Activated T-cell treated with anti-CD3 and anti-CD28 coated beads for 24 hours (primary cell): ENCODE data around the gene PTPRE.

ENCODE experiments used
- DNase-seq: peaks from one replicate; pipeline ENCODE4 v3.0.0-alpha.2; 2020; ENCODE audit warnings: low read depth

PTPRE gene

GRCh38 chr10:128095753-128096469, 189.0 kb downstream of the PTPRE start:
- no peak for DNase-seq

GRCh38 chr10:128096486-128097199, 189.7 kb downstream of the PTPRE start:
- DNase-seq: no peak

- DNase-seq: no peak
Observed at GRCh38 chr10:128097783-128098182, 190.9 kb downstream of the PTPRE start.

- DNase-seq: no peak
Observed at GRCh38 chr10:128098631-128099030, 191.7 kb downstream of the PTPRE start.

GRCh38 chr10:128099901-128100300, 193.0 kb downstream of the PTPRE start:
- DNase-seq: no peak

- no peak for DNase-seq
Observed at GRCh38 chr10:128101901-128102300, 195.0 kb downstream of the PTPRE start.

- DNase-seq: no peak
Observed at GRCh38 chr10:128102480-128103228, 195.8 kb downstream of the PTPRE start.

GRCh38 chr10:128103229-128103714, 196.4 kb downstream of the PTPRE start:
- no peak for DNase-seq

- DNase-seq: no peak
Observed at GRCh38 chr10:128105383-128105782, 198.5 kb downstream of the PTPRE start.

- DNase-seq: no peak
Observed at GRCh38 chr10:128109707-128110106, 202.8 kb downstream of the PTPRE start.

GRCh38 chr10:128110339-128110738, 203.4 kb downstream of the PTPRE start:
- DNase-seq: no peak

GRCh38 chr10:128111696-128112095, 204.8 kb downstream of the PTPRE start:
- no peak for DNase-seq

- no peak for DNase-seq
Observed at GRCh38 chr10:128113026-128113425, 206.1 kb downstream of the PTPRE start.

- no peak for DNase-seq
Observed at GRCh38 chr10:128114901-128115300, 208.0 kb downstream of the PTPRE start.

- DNase-seq: no peak
Observed at GRCh38 chr10:128115356-128115755, 208.5 kb downstream of the PTPRE start.

GRCh38 chr10:128116187-128116586, 209.3 kb downstream of the PTPRE start:
- no peak for DNase-seq

- DNase-seq: no peak
Observed at GRCh38 chr10:128116851-128117615, 210.1 kb downstream of the PTPRE start.

GRCh38 chr10:128121750-128122412, 215.0 kb downstream of the PTPRE start:
- no peak for DNase-seq

GRCh38 chr10:128122931-128123330, 216.0 kb downstream of the PTPRE start:
- DNase-seq: no peak

GRCh38 chr10:128123846-128124245, 216.9 kb downstream of the PTPRE start:
- DNase-seq: no peak

GRCh38 chr10:128124813-128125403, 218.0 kb downstream of the PTPRE start:
- DNase-seq: no peak
